Stimulated activated CD4-positive, alpha-beta T cell treated with anti-CD3 and anti-CD28 coated beads, TNF-alpha, amount 100 ng/mL, for 24 hours (primary cell): ENCODE data around the gene NHLH1.

Experiments used
- DNase-seq, 3 experiments: peaks; one replicate each; pipeline ENCODE4 v3.0.0-alpha.2; 2020; ENCODE audit warnings: low read depth in 3 of 3

Gene NHLH1

GRCh38 chr1:160411271-160412027, 44.6 kb downstream of the NHLH1 start:
- no peak for DNase-seq

- no peak for DNase-seq
These were observed 45.1 kb downstream of the NHLH1 start for GRCh38 chr1:160412028-160412362.

- DNase-seq: no peak
These were observed 46.8 kb downstream of the NHLH1 start for GRCh38 chr1:160413716-160414115.

GRCh38 chr1:160414881-160415280, 48.0 kb downstream of the NHLH1 start:
- no peak for DNase-seq

GRCh38 chr1:160415696-160416290, 48.9 kb downstream of the NHLH1 start:
- DNase-seq: no peak

- DNase-seq: no peak
These were observed 49.5 kb downstream of the NHLH1 start for GRCh38 chr1:160416369-160416768.

- no peak for DNase-seq
These were observed 51.6 kb downstream of the NHLH1 start for GRCh38 chr1:160418483-160418882.

- no peak for DNase-seq
These were observed 52.4 kb downstream of the NHLH1 start for GRCh38 chr1:160419150-160419837.

GRCh38 chr1:160419838-160420169, 52.9 kb downstream of the NHLH1 start:
- DNase-seq: no peak

GRCh38 chr1:160420881-160421842, 54.3 kb downstream of the NHLH1 start:
- no peak for DNase-seq

GRCh38 chr1:160421881-160422280, 55.0 kb downstream of the NHLH1 start:
- DNase-seq: no peak
